Measurements from ENCODE around the gene C21orf58. TPM values are rescaled to one million over a fixed set of nuclear protein-coding genes. Genes with fewer than 3 reads are reported as not detected.
A peak's percentile ranks its signal among the peaks of the same experiment; 100 is the strongest.

Gene C21orf58
- total RNA-seq, 2 donors from 2014 or later, result 0.31 to 0.74 TPM

DNA sequence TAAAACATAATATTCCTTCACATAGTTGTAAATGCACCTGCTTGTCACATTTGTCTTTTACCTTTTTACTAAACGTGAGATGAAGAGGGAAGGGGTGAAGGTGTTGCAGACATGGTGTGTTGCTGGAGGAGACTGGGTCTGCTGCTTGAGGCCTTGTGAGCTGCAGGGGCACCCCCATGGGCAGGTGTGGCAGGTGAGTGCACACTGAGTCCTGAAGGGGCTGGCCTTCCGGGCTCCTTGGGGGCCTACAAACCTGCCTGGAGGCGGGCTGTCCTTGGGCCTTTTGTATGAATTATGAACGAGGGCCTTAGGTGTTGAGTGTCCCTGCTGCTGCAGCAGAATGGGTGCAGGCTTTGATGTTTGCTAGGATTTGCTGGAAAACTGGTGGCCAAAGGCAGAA, 4.0 kb upstream of the C21orf58 start:
- peaks cover 18% of the 10 kb centered on the region for H3K36me3 ChIP-seq
- H3K27me3 ChIP-seq, result no peaks in the 10 kb centered on the region
- H3K9me3 ChIP-seq, result no peaks in the 10 kb centered on the region
- no peak overlapping the region for H3K27ac ChIP-seq
- H3K4me3 ChIP-seq, result no peak overlapping the region
- TF ChIP-seq CTCF (IDR thresholded peaks at IDR 0.05), result no peak
- peaks cover 0 to 20% of the 10 kb centered on the region in 2 donors for H3K4me1 ChIP-seq
- DNase-seq (ENCODE audit: low spot score), result no peak

- no peak for TF ChIP-seq CTCF (IDR thresholded peaks at IDR 0.05)
- H3K27me3 ChIP-seq, result no peaks in the 10 kb centered on the region
- peak overlapping the region in 1 of 2 donors; percentile 98 for H3K27ac ChIP-seq
- peaks cover 0 to 29% of the 10 kb centered on the region in 2 donors for H3K4me1 ChIP-seq
- no peak for DNase-seq (ENCODE audit: low spot score)
- no peak overlapping the region for H3K4me3 ChIP-seq
- no peaks in the 10 kb centered on the region for H3K9me3 ChIP-seq
- peaks cover 14% of the 10 kb centered on the region for H3K36me3 ChIP-seq
Observed at GRCh38 chr21:46326110-46326703, 2.5 kb upstream of the C21orf58 start.

DNA sequence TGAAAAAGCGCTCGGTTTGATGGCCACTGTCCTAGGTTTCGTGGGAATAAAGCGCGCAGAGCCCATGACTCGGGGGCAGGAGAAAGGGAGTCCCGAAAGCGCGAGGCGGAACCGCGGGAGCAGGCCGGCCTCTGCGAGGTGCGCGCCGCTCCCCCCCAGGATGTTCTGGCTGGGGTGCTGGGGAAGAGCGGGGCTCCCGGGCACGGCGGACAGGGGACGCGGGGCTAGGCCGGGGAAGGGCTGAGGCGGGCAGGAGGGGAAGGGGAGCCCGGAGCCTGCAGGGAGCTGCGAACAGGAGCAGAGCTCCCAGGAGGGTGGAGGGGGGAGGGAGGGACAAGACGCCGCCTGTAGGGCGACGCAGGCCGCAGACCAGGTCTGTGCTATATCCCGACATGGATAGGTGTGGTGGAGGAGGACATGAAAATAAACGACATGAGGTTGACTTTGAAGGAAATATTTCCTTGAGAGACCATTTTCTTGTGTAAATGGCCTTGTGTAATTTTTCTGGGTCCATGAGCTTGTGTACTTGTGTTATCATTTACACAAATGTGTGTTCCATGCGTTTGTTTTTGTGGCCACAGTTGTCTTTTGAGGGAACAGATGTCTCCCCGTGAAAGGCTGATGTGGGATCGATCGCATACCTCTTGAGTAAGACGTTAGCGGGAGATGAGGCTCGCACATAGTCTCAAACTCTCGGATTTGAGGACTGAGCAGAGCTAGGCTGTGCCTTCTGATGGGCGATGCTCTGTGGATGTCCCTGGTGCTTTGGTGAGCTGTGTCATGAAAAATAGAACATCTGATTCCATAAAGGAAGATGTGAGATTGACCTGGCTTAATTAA, 1.6 kb upstream of the C21orf58 start:
- peaks cover 0 to 29% of the 10 kb centered on the region in 2 donors for H3K4me1 ChIP-seq
- no peak for DNase-seq (ENCODE audit: low spot score)
- H3K27me3 ChIP-seq, result no peaks in the 10 kb centered on the region
- no peaks in the 10 kb centered on the region for H3K9me3 ChIP-seq
- H3K36me3 ChIP-seq, result peaks cover 13% of the 10 kb centered on the region
- peak overlapping the region; percentile 96 to 100 for H3K4me3 ChIP-seq
- peak overlapping the region; percentile 98 for H3K27ac ChIP-seq
- TF ChIP-seq CTCF (IDR thresholded peaks at IDR 0.05), result peak in 1 of 2 donors; percentile 42

DNA sequence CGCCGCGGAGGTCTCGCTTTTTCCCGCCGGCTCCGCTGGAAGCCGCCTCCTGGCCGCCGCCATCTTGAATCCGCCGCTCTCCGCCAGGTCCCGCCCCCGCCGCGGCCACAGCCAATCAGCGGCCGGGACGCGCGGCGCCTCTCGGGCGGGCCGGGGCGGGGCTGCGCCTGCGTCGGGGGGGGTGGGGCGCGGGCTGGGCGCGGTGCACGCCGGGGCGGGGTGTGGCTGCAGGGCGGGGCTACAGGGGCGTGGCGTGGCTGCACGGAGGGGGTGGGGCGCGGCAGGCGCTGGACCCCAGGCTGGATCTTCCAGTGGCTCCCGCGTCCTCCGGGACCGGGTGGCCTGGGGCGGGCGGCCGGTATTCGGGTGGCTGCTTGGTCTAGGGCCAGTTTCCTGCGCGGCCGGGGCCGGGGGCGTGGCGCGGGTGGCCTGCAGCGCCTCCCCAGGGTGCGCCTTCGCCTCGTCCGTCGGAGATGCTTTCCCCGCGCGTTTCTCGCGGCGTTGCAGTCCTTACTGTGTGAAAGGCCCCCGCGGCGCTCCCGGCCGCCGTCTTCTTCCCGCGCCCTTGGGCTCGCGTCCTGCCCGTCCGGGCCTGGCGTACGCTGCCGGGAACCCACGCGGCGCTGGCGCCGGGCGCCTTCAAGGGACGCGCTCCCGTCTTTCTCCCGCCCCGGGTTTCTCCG, 861 bp upstream of the C21orf58 start:
- Histone ChIP-seq H3K27ac (peak overlapping the region; percentile 98), H3K4me3 (peak overlapping the region; percentile 96 to 100), H3K27me3 (no peaks in the 10 kb centered on the region), H3K36me3 (peaks cover 13% of the 10 kb centered on the region), H3K4me1 (peaks cover 0 to 29% of the 10 kb centered on the region in 2 donors), H3K9me3 (no peaks in the 10 kb centered on the region)
- peak in 1 of 2 donors; percentile 50 for TF ChIP-seq CTCF (IDR thresholded peaks at IDR 0.05)
- peak; percentile 77 for DNase-seq (ENCODE audit: low spot score)

DNA sequence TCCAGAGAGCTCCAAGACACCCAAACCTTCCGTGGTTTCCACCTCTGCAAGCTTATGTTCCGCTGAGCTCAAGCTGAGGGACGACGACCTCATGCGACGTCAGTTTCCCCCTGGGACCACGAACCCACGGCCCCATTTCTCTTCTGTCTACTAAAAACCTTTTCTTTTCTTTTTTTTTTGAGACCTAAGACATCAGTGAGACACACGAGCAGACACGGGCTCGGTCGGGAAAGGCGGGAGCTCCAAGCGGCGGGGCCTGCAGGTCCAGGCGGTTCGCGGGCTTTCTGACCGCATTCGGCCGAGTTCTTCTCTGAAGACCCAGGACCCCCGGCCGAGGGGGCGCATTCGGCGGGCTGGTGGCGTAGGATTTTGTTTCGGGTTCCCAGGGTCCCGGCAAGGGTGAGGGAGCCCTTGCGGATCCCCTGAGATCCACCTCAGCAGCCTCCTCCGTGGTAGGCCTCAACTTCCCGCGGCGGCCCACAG, 402 bp downstream of the C21orf58 start:
- Histone ChIP-seq H3K36me3 (peaks cover 8% of the 10 kb centered on the region), H3K27ac (peak overlapping the region in 1 of 2 donors; percentile 17), H3K4me3 (peak overlapping the region; percentile 96 to 100), H3K27me3 (no peaks in the 10 kb centered on the region), H3K4me1 (peaks cover 0 to 29% of the 10 kb centered on the region in 2 donors), H3K9me3 (no peaks in the 10 kb centered on the region)
- TF ChIP-seq CTCF (IDR thresholded peaks at IDR 0.05), result no peak
- DNase-seq (ENCODE audit: low spot score), result peak; percentile 59

Measured in right atrium auricular region (tissue), 2 donors.